Loucy (cell line): Measurements from ENCODE around the gene GMEB2.

Source experiments
- H2AFZ ChIP-seq: fragments of 200-600 bp; sonication (generic); 2 replicates; pipeline ENCODE4 v1.6.0; 2016; ENCODE audit warnings: antibody characterized with exemption, mild to moderate bottlenecking, low read length, moderate library complexity
- H3F3A ChIP-seq: fragments of 200-600 bp; 2 replicates; pipeline ENCODE4 v1.6.0; 2016; ENCODE audit warnings: antibody characterized with exemption, low read depth, mild to moderate bottlenecking
- H3K27me3 ChIP-seq: fragments of 200-600 bp; sonication (generic); 2 replicates; pipeline ENCODE4 v1.6.1; 2014; ENCODE audit warnings: low read length, mild to moderate bottlenecking; ENCODE audit not compliant: insufficient read depth, poor library complexity, severe bottlenecking
- H3K36me3 ChIP-seq: fragments of 200-600 bp; sonication (generic); 2 replicates; pipeline ENCODE4 v1.6.1; 2016; ENCODE audit warnings: low read length; ENCODE audit not compliant: insufficient read depth
- H3K4me1 ChIP-seq: fragments of 200-600 bp; sonication (generic); 2 replicates; pipeline ENCODE4 v1.5.1; 2014; ENCODE audit warnings: low read length, mild to moderate bottlenecking; ENCODE audit not compliant: insufficient read depth, poor library complexity, severe bottlenecking
- H3K4me2 ChIP-seq: fragments of 200-600 bp; sonication (generic); 2 replicates; pipeline ENCODE4 v1.6.0; 2014; ENCODE audit warnings: antibody characterized with exemption, low read length, low read depth, mild to moderate bottlenecking; ENCODE audit not compliant: poor library complexity, severe bottlenecking
- H3K4me3 ChIP-seq: fragments of 200-600 bp; sonication (generic); 2 replicates; pipeline ENCODE4 v1.5.1; 2014; ENCODE audit warnings: low read length, mild to moderate bottlenecking, mixed read lengths; ENCODE audit not compliant: poor library complexity, severe bottlenecking
- H3K79me2 ChIP-seq: fragments of 200-600 bp; sonication (generic); 2 replicates; pipeline ENCODE4 v1.6.1; 2014; ENCODE audit warnings: low read length; ENCODE audit not compliant: insufficient read depth
- H3K9ac ChIP-seq: fragments of 200-600 bp; sonication (generic); 2 replicates; pipeline ENCODE4 v1.6.0; 2014; ENCODE audit warnings: mild to moderate bottlenecking, low read depth, low read length, moderate library complexity; ENCODE audit not compliant: poor library complexity, severe bottlenecking
- H3K9me2 ChIP-seq: fragments of 200-600 bp; sonication (generic); replicated peaks from 2 replicates; pipeline ENCODE4 v1.6.1; 2016; ENCODE audit warnings: low read depth, low read length, mixed read lengths
- H3K9me3 ChIP-seq: fragments of 200-600 bp; sonication (generic); 2 replicates; pipeline ENCODE4 v1.6.1; 2014; ENCODE audit warnings: mild to moderate bottlenecking, antibody characterized with exemption, low read length, low read depth; ENCODE audit not compliant: insufficient read depth
- H4K20me1 ChIP-seq: fragments of 200-600 bp; sonication (generic); 2 replicates; pipeline ENCODE4 v1.6.0; 2014; ENCODE audit warnings: antibody characterized with exemption, low read length, mild to moderate bottlenecking; ENCODE audit not compliant: insufficient read depth, poor library complexity, severe bottlenecking
- EZH2phosphoT487 ChIP-seq: fragments of 200-600 bp; IDR thresholded peaks from 2 replicates; pipeline ENCODE4 v1.6.1; 2018; ENCODE audit warnings: antibody characterized with exemption, mild to moderate bottlenecking, moderate library complexity, borderline replicate concordance
- TF ChIP-seq, protein P1 (sequence below): fragments of 200-600 bp; sonication (generic); conservative IDR thresholded peaks from 2 replicates; pipeline ENCODE4 v1.5.1; 2014; ENCODE audit warnings: mild to moderate bottlenecking, antibody characterized with exemption, low read length

Gene GMEB2

GRCh38 chr20:63596423-63596822 lies 30.5 kb downstream of the GMEB2 start:
- Histone ChIP-seq H3K36me3 (peaks cover 50% of the 10 kb centered on the region; the same call in 1 of the 2 replicates), H3K9ac (no peak overlapping the region), H4K20me1 (no peaks in the 10 kb centered on the region), H3K9me3 (no peaks in the 10 kb centered on the region), H3K4me1 (no peaks in the 10 kb centered on the region), H3K4me3 (no peak overlapping the region), H2AFZ (no peak overlapping the region), H3F3A (no peaks in the 10 kb centered on the region), H3K4me2 (no peak overlapping the region), H3K79me2 (no peaks in the 10 kb centered on the region), H3K9me2 (no peaks in the 10 kb centered on the region), H3K27me3 (no peaks in the 10 kb centered on the region)
- TF ChIP-seq EZH2phosphoT487: no peak
- TF ChIP-seq, protein P1, sequence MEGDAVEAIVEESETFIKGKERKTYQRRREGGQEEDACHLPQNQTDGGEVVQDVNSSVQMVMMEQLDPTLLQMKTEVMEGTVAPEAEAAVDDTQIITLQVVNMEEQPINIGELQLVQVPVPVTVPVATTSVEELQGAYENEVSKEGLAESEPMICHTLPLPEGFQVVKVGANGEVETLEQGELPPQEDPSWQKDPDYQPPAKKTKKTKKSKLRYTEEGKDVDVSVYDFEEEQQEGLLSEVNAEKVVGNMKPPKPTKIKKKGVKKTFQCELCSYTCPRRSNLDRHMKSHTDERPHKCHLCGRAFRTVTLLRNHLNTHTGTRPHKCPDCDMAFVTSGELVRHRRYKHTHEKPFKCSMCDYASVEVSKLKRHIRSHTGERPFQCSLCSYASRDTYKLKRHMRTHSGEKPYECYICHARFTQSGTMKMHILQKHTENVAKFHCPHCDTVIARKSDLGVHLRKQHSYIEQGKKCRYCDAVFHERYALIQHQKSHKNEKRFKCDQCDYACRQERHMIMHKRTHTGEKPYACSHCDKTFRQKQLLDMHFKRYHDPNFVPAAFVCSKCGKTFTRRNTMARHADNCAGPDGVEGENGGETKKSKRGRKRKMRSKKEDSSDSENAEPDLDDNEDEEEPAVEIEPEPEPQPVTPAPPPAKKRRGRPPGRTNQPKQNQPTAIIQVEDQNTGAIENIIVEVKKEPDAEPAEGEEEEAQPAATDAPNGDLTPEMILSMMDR: no peak

- H3K9ac ChIP-seq: no peak overlapping the region
- H3F3A ChIP-seq: no peaks in the 10 kb centered on the region
- TF ChIP-seq EZH2phosphoT487: no peak
- TF ChIP-seq, protein P1: no peak
- no peaks in the 10 kb centered on the region for H3K4me1 ChIP-seq
- H2AFZ ChIP-seq: no peak overlapping the region
- H3K4me2 ChIP-seq: no peak overlapping the region
- no peaks in the 10 kb centered on the region for H3K9me3 ChIP-seq
- no peaks in the 10 kb centered on the region for H3K79me2 ChIP-seq
- H3K4me3 ChIP-seq: no peak overlapping the region
- no peaks in the 10 kb centered on the region for H4K20me1 ChIP-seq
- H3K27me3 ChIP-seq: no peaks in the 10 kb centered on the region
- peaks cover 42% of the 10 kb centered on the region; the same call in 1 of the 2 replicates for H3K36me3 ChIP-seq
- H3K9me2 ChIP-seq: no peaks in the 10 kb centered on the region
Observed at GRCh38 chr20:63595416-63596127, 31.3 kb downstream of the GMEB2 start.

GRCh38 chr20:63594043-63594561 lies 32.8 kb downstream of the GMEB2 start:
- no peak overlapping the region for H3K4me3 ChIP-seq
- no peaks in the 10 kb centered on the region for H3K9me3 ChIP-seq
- H3K9me2 ChIP-seq: no peaks in the 10 kb centered on the region
- no peak overlapping the region for H3K9ac ChIP-seq
- no peak overlapping the region for H3K4me2 ChIP-seq
- H3F3A ChIP-seq: no peaks in the 10 kb centered on the region
- TF ChIP-seq, protein P1: no peak
- TF ChIP-seq EZH2phosphoT487: no peak
- no peaks in the 10 kb centered on the region for H3K27me3 ChIP-seq
- peaks cover 30% of the 10 kb centered on the region; the same call in 1 of the 2 replicates for H3K36me3 ChIP-seq
- H3K4me1 ChIP-seq: no peaks in the 10 kb centered on the region
- H3K79me2 ChIP-seq: no peaks in the 10 kb centered on the region
- no peaks in the 10 kb centered on the region for H4K20me1 ChIP-seq
- H2AFZ ChIP-seq: no peak overlapping the region
